Measurements from ENCODE around the gene GPBP1.

DNA sequence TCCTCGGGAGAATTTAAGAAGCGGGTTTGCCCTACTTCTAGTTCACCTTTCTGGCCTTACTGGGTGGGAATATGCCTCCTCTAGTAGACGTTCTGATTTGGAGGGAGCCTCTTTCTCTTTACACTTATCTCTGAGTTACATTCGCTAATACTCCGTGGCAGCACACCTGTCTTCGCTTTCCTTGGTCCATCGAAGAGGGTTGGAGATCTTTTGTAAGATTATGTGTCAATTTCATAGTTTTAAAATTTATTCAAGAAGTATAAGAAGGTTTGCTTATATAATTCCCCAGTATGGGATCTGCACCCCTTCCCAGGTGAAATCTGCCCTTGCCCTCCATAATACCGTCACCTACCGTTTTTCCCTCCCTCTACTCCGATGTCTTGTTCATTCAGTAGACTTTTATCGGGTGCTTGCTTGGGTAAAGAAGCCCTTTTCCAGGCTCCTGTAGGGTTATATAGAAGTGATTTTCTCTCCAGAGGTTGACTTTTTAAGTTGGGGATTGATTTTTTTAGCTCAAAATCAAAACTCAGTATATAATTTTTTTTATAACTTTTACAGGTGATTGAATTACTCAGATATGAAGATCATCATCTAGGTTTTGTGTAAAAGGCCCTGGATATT lies 1.1 kb downstream of the GPBP1 start:
- TF ChIP-seq CTCF (IDR thresholded peaks at IDR 0.05; ENCODE audit: low read length) = no peak
- no peak for TF ChIP-seq EZH2 (IDR thresholded peaks at IDR 0.05; ENCODE audit: borderline replicate concordance, low read length)

Data from OCI-LY1 (cell line).